HepG2 (cell line): Measurements from ENCODE around the gene HRG.

Experiments
- CTCF ChIP-seq: sonication (generic); formaldehyde crosslinking; IDR thresholded peaks from 2 replicates; pipeline ENCODE4 v1.5.0; 2020; ENCODE audit warnings: mild to moderate bottlenecking, missing genetic modification reagents, moderate library complexity
- HIC2 ChIP-seq: sonication (generic); formaldehyde crosslinking; IDR thresholded peaks from 2 replicates; pipeline ENCODE4 v1.9.0; 2022; ENCODE audit warnings: low read depth, missing genetic modification reagents
- IRF2 ChIP-seq: IDR thresholded peaks from 2 replicates; pipeline ENCODE4 v1.6.1; 2018; ENCODE audit warnings: missing genetic modification reagents, missing compliant biosample characterization
- POLR2AphosphoS5 ChIP-seq: IDR thresholded peaks from 2 replicates; pipeline ENCODE4 v1.6.1; 2012; ENCODE audit warnings: low read depth, low read length
- RAD21 ChIP-seq: fragments of 450-650 bp; formaldehyde crosslinking; IDR thresholded peaks from 2 replicates; pipeline ENCODE4 v1.5.0; 2020; ENCODE audit warnings: mild to moderate bottlenecking
- TSC22D2 ChIP-seq: sonication (generic); formaldehyde crosslinking; IDR thresholded peaks from 2 replicates; pipeline ENCODE4 v1.5.1; 2020; ENCODE audit warnings: missing genetic modification reagents, mild to moderate bottlenecking, borderline replicate concordance
- ZNF121 ChIP-seq: sonication (generic); formaldehyde crosslinking; IDR thresholded peaks from 2 replicates; pipeline ENCODE4 v1.5.0; 2020; ENCODE audit warnings: mild to moderate bottlenecking, missing genetic modification reagents

GRCh38 chr3:186638259-186638658, 27.6 kb upstream of the HRG start:
- TF ChIP-seq TSC22D2 (CRISPR knock-in tag) (no peak), CTCF (CRISPR knock-in tag) (no peak), POLR2AphosphoS5 (no peak), IRF2 (CRISPR knock-in tag) (no peak), RAD21 (CRISPR knock-in tag) (no peak), ZNF121 (CRISPR knock-in tag) (no peak), HIC2 (CRISPR knock-in tag) (no peak)
